ENCODE measurements around the gene RBM12.

DNA sequence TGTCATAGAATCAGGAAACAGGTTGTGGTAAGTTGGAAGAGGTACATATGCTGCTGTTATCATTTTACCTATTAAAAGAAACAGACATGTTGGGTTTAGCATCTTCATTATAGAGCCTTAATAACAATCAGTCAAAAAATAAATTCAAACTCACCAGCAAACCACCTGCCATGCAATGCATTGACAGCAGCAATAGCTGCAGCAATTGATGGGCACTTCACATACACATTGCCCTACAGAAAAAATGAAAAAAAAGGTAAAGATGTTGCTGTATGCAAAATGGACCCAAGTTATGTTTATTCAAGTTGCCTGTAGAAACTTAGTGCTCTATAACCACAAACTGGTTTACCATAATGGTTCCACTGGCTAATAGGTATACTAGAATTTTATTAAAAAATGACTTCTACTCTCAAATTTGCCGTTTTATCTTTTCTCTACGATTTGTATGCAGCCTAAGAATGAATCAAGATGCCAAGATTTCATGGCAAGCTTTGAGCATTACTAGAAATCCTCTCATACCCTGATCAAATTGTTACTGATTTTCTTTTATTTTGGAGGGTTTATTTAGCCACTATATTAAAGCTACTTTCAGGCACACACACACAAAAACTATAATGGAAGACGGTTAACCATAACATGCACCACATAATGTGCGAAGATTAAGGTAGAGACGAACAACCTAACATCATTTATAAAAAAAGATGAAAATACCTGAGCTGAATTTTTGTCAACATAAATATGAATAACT is 40.0 kb upstream of the RBM12 start:
- TF ChIP-seq, protein P1, sequence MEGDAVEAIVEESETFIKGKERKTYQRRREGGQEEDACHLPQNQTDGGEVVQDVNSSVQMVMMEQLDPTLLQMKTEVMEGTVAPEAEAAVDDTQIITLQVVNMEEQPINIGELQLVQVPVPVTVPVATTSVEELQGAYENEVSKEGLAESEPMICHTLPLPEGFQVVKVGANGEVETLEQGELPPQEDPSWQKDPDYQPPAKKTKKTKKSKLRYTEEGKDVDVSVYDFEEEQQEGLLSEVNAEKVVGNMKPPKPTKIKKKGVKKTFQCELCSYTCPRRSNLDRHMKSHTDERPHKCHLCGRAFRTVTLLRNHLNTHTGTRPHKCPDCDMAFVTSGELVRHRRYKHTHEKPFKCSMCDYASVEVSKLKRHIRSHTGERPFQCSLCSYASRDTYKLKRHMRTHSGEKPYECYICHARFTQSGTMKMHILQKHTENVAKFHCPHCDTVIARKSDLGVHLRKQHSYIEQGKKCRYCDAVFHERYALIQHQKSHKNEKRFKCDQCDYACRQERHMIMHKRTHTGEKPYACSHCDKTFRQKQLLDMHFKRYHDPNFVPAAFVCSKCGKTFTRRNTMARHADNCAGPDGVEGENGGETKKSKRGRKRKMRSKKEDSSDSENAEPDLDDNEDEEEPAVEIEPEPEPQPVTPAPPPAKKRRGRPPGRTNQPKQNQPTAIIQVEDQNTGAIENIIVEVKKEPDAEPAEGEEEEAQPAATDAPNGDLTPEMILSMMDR (IDR thresholded peaks at IDR 0.05): no peak
- TF ChIP-seq, protein P2, sequence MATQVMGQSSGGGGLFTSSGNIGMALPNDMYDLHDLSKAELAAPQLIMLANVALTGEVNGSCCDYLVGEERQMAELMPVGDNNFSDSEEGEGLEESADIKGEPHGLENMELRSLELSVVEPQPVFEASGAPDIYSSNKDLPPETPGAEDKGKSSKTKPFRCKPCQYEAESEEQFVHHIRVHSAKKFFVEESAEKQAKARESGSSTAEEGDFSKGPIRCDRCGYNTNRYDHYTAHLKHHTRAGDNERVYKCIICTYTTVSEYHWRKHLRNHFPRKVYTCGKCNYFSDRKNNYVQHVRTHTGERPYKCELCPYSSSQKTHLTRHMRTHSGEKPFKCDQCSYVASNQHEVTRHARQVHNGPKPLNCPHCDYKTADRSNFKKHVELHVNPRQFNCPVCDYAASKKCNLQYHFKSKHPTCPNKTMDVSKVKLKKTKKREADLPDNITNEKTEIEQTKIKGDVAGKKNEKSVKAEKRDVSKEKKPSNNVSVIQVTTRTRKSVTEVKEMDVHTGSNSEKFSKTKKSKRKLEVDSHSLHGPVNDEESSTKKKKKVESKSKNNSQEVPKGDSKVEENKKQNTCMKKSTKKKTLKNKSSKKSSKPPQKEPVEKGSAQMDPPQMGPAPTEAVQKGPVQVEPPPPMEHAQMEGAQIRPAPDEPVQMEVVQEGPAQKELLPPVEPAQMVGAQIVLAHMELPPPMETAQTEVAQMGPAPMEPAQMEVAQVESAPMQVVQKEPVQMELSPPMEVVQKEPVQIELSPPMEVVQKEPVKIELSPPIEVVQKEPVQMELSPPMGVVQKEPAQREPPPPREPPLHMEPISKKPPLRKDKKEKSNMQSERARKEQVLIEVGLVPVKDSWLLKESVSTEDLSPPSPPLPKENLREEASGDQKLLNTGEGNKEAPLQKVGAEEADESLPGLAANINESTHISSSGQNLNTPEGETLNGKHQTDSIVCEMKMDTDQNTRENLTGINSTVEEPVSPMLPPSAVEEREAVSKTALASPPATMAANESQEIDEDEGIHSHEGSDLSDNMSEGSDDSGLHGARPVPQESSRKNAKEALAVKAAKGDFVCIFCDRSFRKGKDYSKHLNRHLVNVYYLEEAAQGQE (IDR thresholded peaks at IDR 0.05; ENCODE audit: insufficient read depth in 1 of 2, low read depth in 2 of 2, low read length in 1 of 2): no peak
- TF ChIP-seq TCF7L2 (IDR thresholded peaks at IDR 0.05; ENCODE audit: low read depth, low read length): no peak
- TF ChIP-seq POLR2AphosphoS5 (IDR thresholded peaks at IDR 0.05; ENCODE audit: low read depth, low read length): no peak
- TF ChIP-seq SIN3A (IDR thresholded peaks at IDR 0.05; ENCODE audit: borderline replicate concordance, insufficient read depth, low read depth, low read length): no peak
